ENCODE data around the gene RFX3.

Gene RFX3

GRCh38 chr9:3200331-3200774 is 325.4 kb downstream of the RFX3 start:
- H3K27me3 ChIP-seq (ENCODE audit: insufficient read depth, poor library complexity, severe bottlenecking): peaks cover 3% of the 10 kb centered on the region
- no peak overlapping the region for H3K27ac ChIP-seq (replicated peaks)
- no peak for DNase-seq (ENCODE audit: low read depth in 1 of 2, low spot score in 1 of 2)
- no peak overlapping the region for H3K4me3 ChIP-seq (replicated peaks; ENCODE audit: insufficient read depth, low read length)
- TF ChIP-seq REST (IDR thresholded peaks at IDR 0.05; ENCODE audit: insufficient replicate concordance, low read depth): no peak
- TF ChIP-seq SPI1 (IDR thresholded peaks at IDR 0.05; ENCODE audit: borderline replicate concordance, low read depth): no peak
- no peak for TF ChIP-seq POLR2AphosphoS5 (IDR thresholded peaks at IDR 0.05; ENCODE audit: low read depth)
- no peak for TF ChIP-seq GABPA (IDR thresholded peaks at IDR 0.05; ENCODE audit: low read depth)
- no peak for TF ChIP-seq CTCF (IDR thresholded peaks at IDR 0.05; ENCODE audit: insufficient read depth, low read length)

GRCh38 chr9:3193791-3194190 is 332.0 kb downstream of the RFX3 start:
- no peak overlapping the region for H3K27ac ChIP-seq (replicated peaks)
- peaks cover 2% of the 10 kb centered on the region for H3K27me3 ChIP-seq (ENCODE audit: insufficient read depth, poor library complexity, severe bottlenecking)
- no peak overlapping the region for H3K4me3 ChIP-seq (replicated peaks; ENCODE audit: insufficient read depth, low read length)
- DNase-seq (ENCODE audit: low read depth in 1 of 2, low spot score in 1 of 2): no peak
- TF ChIP-seq GABPA (IDR thresholded peaks at IDR 0.05; ENCODE audit: low read depth): no peak
- no peak for TF ChIP-seq CTCF (IDR thresholded peaks at IDR 0.05; ENCODE audit: insufficient read depth, low read length)
- no peak for TF ChIP-seq REST (IDR thresholded peaks at IDR 0.05; ENCODE audit: insufficient replicate concordance, low read depth)
- no peak for TF ChIP-seq SPI1 (IDR thresholded peaks at IDR 0.05; ENCODE audit: borderline replicate concordance, low read depth)
- no peak for TF ChIP-seq POLR2AphosphoS5 (IDR thresholded peaks at IDR 0.05; ENCODE audit: low read depth)

- Histone ChIP-seq H3K4me3 (replicated peaks; ENCODE audit: insufficient read depth, low read length) (no peak overlapping the region), H3K27ac (replicated peaks) (no peak overlapping the region), H3K27me3 (ENCODE audit: insufficient read depth, poor library complexity, severe bottlenecking) (peaks cover 2% of the 10 kb centered on the region)
- DNase-seq (ENCODE audit: low read depth in 1 of 2, low spot score in 1 of 2): no peak
- TF ChIP-seq CTCF (IDR thresholded peaks at IDR 0.05; ENCODE audit: insufficient read depth, low read length): no peak
- TF ChIP-seq REST (IDR thresholded peaks at IDR 0.05; ENCODE audit: insufficient replicate concordance, low read depth): no peak
Measured at GRCh38 chr9:3191715-3192114, 334.1 kb downstream of the RFX3 start.

Data from HL-60 (cell line).